Choroid plexus epithelial cell (primary cell): Measurements from ENCODE around the gene FAM53B.

ENCODE experiments used
- DNase-seq: peaks from one replicate; pipeline ENCODE4 v3.0.0-alpha.2; 2010; ENCODE audit warnings: low read depth
- H3K4me3 ChIP-seq: 2 replicates; pipeline ENCODE4 v1.5.1; 2011; ENCODE audit warnings: low read depth, mild to moderate bottlenecking, control low read depth, low read length, moderate library complexity
- TF ChIP-seq, protein P1 (sequence below): conservative IDR thresholded peaks from 2 replicates; pipeline ENCODE4 v1.5.1; 2011; ENCODE audit warnings: low read depth, mild to moderate bottlenecking, control low read depth, inconsistent platforms, low read length, moderate library complexity

FAM53B gene

DNA sequence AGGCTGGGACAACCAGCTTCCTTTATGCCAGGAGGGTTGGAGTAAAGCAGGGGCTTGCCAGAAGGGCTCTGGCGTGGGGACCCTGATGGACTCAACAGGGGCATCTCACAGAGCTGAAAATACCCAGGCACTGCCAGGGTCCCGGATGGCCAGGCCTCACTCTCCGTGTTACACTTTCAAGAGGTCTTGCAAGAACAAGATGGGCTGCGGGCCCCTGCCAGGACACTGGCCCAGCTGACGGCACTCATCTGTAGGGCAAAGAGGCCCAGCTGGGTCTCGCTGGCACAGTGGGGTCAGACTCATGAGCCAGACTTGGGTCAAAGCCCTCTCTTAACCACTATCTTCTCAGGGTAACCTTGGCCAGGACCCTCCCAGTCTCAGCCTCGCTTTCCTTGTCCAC, 90.9 kb downstream of the FAM53B start:
- no peak for DNase-seq
- TF ChIP-seq, protein P1, sequence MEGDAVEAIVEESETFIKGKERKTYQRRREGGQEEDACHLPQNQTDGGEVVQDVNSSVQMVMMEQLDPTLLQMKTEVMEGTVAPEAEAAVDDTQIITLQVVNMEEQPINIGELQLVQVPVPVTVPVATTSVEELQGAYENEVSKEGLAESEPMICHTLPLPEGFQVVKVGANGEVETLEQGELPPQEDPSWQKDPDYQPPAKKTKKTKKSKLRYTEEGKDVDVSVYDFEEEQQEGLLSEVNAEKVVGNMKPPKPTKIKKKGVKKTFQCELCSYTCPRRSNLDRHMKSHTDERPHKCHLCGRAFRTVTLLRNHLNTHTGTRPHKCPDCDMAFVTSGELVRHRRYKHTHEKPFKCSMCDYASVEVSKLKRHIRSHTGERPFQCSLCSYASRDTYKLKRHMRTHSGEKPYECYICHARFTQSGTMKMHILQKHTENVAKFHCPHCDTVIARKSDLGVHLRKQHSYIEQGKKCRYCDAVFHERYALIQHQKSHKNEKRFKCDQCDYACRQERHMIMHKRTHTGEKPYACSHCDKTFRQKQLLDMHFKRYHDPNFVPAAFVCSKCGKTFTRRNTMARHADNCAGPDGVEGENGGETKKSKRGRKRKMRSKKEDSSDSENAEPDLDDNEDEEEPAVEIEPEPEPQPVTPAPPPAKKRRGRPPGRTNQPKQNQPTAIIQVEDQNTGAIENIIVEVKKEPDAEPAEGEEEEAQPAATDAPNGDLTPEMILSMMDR, result no peak
- no peak overlapping the region for H3K4me3 ChIP-seq

DNA sequence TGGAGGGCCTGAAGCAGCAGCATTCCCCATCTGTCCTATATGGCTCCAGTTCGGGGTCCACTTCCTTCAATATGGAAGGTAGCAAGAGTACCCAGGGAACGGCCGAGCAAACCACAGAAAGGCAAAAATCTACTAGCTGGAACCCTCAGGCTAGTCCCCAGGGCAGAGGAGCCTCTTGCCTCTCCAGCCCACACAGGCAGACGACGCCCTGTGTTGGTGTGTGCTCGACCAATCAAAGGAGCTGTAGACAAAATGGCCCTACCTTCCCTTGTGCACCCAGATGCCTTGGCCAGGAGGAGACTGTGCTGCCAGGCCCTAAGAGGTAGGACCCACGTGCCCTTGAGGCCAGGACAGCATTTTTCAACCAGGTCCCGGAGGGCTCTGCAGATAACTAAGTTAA, 91.5 kb downstream of the FAM53B start:
- TF ChIP-seq, protein P1, result no peak
- H3K4me3 ChIP-seq, result no peak overlapping the region
- DNase-seq, result no peak

DNA sequence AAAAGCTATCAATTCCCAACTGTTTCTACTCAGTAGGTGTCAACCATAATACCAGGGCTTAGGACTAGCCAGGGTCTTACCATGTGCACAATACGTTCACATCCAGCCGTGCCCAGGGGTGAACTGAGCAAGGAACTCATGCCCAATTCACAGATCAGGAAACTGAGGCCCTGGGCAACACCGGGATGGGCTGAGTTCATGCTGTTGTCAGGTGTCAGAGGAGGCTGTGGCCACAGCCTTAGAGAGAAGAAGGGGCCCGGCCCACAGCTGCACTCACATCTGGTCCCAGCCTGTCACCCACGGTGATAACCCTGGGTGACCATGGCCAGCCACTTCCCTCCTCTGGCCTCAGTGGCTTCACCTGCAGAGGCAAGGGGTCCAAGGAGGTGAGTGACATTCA, 92.0 kb downstream of the FAM53B start:
- TF ChIP-seq, protein P1, result no peak
- no peak overlapping the region for H3K4me3 ChIP-seq
- DNase-seq, result no peak

DNA sequence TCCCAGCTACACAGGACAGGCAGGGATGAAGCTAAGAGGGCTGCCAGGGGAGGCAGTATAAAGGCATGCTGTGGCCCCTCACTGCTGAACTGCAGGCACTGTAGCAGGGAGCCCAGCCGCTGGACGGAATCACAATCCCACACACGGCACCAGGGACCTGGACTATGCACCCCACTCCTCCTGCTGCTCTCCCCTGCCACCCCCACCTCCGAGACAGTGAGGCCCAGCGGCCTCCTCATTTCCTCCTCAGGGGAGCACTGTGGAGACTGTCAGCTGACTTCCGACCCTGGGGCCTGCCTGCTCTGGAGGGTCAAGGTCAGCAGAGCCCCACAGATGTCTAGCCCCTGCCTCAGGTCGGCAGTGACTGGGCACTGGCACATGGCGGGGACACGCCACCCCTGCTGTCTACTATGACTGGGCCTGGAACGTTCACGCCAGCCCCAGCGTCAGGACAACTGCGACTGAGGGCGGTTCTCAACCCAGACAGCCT, 92.7 kb downstream of the FAM53B start:
- H3K4me3 ChIP-seq, result no peak overlapping the region
- DNase-seq, result no peak
- TF ChIP-seq, protein P1, result no peak

DNA sequence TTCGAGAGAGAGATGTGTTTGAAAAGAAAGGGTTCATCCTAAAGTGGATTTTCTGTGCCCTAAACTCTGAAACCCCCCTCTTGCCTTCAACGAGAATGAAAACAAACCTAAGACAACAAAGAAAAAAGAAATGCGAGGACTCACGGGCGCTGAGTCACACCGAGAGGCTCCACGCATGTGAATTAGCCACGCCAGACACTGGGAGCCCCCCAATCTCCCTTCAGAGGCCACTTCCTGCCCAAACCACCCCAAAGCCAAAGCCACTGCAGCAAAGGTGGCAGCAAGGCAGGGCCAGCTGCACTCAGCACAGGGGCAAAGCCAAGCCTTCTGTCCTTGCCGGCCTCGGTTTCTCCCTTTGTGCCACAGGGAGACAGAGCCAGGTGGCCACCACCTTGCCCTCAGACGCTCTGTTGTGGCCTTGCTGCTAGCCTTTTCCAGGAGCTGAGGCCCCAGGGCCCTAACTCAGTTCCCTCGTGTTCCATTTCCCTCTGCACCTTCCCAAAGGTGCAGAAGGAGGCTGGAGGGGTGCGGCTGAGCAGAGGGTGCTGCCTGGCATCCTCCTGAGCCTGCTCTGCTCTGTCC, 93.3 kb downstream of the FAM53B start:
- TF ChIP-seq, protein P1, result no peak
- no peak for DNase-seq
- H3K4me3 ChIP-seq, result no peak overlapping the region

DNA sequence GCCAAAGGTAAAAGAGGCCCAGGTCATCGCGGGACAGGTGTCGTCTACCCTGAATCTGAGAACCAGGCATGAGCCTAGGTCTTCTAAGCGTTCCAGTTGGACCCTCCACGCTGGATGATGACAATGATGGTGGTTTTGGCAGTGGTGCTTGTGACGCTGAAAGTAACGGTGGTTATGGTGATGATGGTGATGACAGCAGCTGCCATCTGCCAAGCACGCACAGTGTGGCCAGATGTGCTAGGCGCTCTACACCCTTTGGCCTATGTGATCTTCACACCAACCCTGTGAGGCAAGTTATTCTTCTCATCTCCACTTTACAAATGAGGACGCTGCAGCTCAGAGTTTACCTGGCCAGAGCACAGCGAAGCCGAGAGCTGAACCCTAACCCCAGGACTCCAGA, 93.9 kb downstream of the FAM53B start:
- no peak for DNase-seq

DNA sequence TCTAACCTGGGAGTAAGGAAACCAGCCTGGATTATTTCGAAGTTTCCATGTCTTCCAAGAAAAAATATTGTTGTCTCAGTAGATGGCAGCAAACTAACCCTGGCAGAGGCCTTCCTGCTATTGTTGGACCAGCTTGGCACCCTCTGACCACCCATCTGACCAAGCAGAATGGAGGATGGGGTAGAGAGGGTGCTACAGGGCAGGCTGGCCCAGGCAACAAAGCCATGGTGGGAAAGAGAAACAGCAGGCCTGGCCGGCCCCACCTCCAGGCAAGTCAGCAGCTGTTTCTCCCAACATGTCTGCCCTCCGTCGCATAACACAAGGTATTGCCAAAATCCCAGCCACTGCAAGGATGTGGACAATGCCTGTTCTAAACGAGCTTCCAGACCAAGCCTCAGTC, 95.0 kb downstream of the FAM53B start:
- TF ChIP-seq, protein P1, result no peak
- no peak overlapping the region for H3K4me3 ChIP-seq
- DNase-seq, result peak; percentile 51

More for the DNA sequence above, 93.9 kb downstream of the FAM53B start:
- TF ChIP-seq, protein P1, result no peak
- H3K4me3 ChIP-seq, result no peak overlapping the region
